Measurements from ENCODE around the gene TFIP11. TPM values are rescaled to one million over a fixed set of nuclear protein-coding genes. Genes with fewer than 3 reads are reported as not detected.
A peak's percentile ranks its signal among the peaks of the same experiment; 100 is the strongest.

TFIP11 gene
- total and polyA plus RNA-seq, 2 of the 13 experiments (the other 11 are each of a cell fraction or from before 2014, with no cell fraction given), result 15.4 to 22.8 TPM

- TF ChIP-seq ZXDC (CRISPR knock-in tag; IDR thresholded peaks at IDR 0.05) (no peak), MXD1 (CRISPR knock-in tag; IDR thresholded peaks at IDR 0.05) (no peak), GATAD2A (CRISPR knock-in tag; IDR thresholded peaks at IDR 0.05) (no peak), ZNF616 (CRISPR knock-in tag; IDR thresholded peaks at IDR 0.05; ENCODE audit: low read depth) (no peak), ZNF580 (CRISPR knock-in tag; IDR thresholded peaks at IDR 0.05; ENCODE audit: borderline replicate concordance, low read depth) (no peak), CCDC6 (CRISPR knock-in tag; IDR thresholded peaks at IDR 0.05) (no peak)
Measured at GRCh38 chr22:26462641-26463040, 49.6 kb downstream of the TFIP11 start (continued).

- 80% methylated on average over 5 of the region's 5 CpGs for WGBS (ENCODE audit: low lambda C conversion rate)
- no peaks in the 10 kb centered on the region for H3K27me3 ChIP-seq (ENCODE audit: control insufficient read depth in 1 of 2, insufficient read depth in 2 of 2, low read length in 2 of 2)
- DNase-seq (ENCODE audit: low spot score) (no peak), FAIRE-seq (no peak), ATAC-seq (peak; percentile 57)
- in situ Hi-C loops (cut with HindIII; ENCODE audit: extremely low pct_ligation_motif_present, low pct_unique_long_range_greater_than_20kb) (loop anchor here (5.0 kb wide), 1 partner anchor 95 kb away; no protein-coding TSS in a partner anchor), intact Hi-C loops (cut with micrococcal nuclease; ENCODE audit: unreplicated experiment) (no loop called here)
- CTCF ChIA-PET (ENCODE audit: low intra/inter-chr PET ratio, low total read pairs), result interaction anchor here (1.7 to 2.5 kb wide), 2 partner anchors 63 to 97 kb away, joined by 8 to 16 read pairs; no protein-coding TSS in a partner anchor
- H3K4me3 ChIP-seq (replicated peaks in 1 of 3; ENCODE audit: insufficient read depth in 1 of 3, low read depth in 2 of 3, low read length in 3 of 3), result no peak overlapping the region
- H3K36me3 ChIP-seq (replicated peaks in 1 of 2; ENCODE audit: control insufficient read depth in 1 of 2, insufficient read depth in 2 of 2, low read length in 2 of 2), result peaks cover 39 to 75% of the 10 kb centered on the region in 2 experiments
- POLR2A ChIA-PET, result interaction anchor here (1.0 to 2.5 kb wide), 2 partner anchors 12 to 21 kb away, joined by 3 to 10 read pairs; partner anchors contain the start of genes HPS4 and SRRD
- H3K79me2 ChIP-seq (ENCODE audit: insufficient read depth, low read length), result no peaks in the 10 kb centered on the region
- no TSS peak for BruUV-seq (replicated peaks)
- H3K27ac ChIP-seq (ENCODE audit: extremely low read length, insufficient read depth, low read length), result no peak overlapping the region
- H3K9me3 ChIP-seq (ENCODE audit: low read length), result no peaks in the 10 kb centered on the region
- H3K4me2 ChIP-seq (ENCODE audit: low read depth, low read length), result no peak overlapping the region
- H3K9ac ChIP-seq (ENCODE audit: insufficient read depth, low read depth, low read length), result no peak overlapping the region
- H2AFZ ChIP-seq (ENCODE audit: low read length), result no peak overlapping the region
- peaks cover 4% of the 10 kb centered on the region for H4K20me1 ChIP-seq (ENCODE audit: insufficient read depth, low read length)
- peaks cover 16% of the 10 kb centered on the region for H3K4me1 ChIP-seq (ENCODE audit: insufficient read depth, low read length)
- TF ChIP-seq GTF3A (CRISPR knock-in tag; conservative IDR thresholded peaks at IDR 0.05) (no peak), HES4 (CRISPR knock-in tag; IDR thresholded peaks at IDR 0.05; ENCODE audit: borderline replicate concordance) (no peak), CEBPB (IDR thresholded peaks at IDR 0.05; ENCODE audit: borderline replicate concordance, low read depth, low read length) (peak; percentile 67), ZNF446 (CRISPR knock-in tag; IDR thresholded peaks at IDR 0.05) (no peak), PBX3 (CRISPR knock-in tag; IDR thresholded peaks at IDR 0.05; ENCODE audit: borderline replicate concordance) (no peak), CEBPG (CRISPR knock-in tag; IDR thresholded peaks at IDR 0.05) (0 out of 2 replicates have a peak, but pooled peaks have one; percentile 32)
Measured at GRCh38 chr22:26462051-26462450, 50.2 kb downstream of the TFIP11 start.

Data from HepG2 (cell line).